ENCODE measurements around the gene GPD2.

The GPD2 gene

GRCh38 chr2:156574112-156574511 is 137.9 kb downstream of the GPD2 start:
- H3K27ac ChIP-seq: no peak overlapping the region
- H3K79me2 ChIP-seq: no peaks in the 10 kb centered on the region
- no peak for TF ChIP-seq CTCF (IDR thresholded peaks at IDR 0.05)
- no peak overlapping the region for H3K4me3 ChIP-seq (ENCODE audit: low read depth, low read length)
- no peak overlapping the region for H3K9ac ChIP-seq
- no peaks in the 10 kb centered on the region for H3K27me3 ChIP-seq (ENCODE audit: control insufficient read depth, insufficient read depth, low read length)
- H3K9me3 ChIP-seq (ENCODE audit: control insufficient read depth, low read length): no peaks in the 10 kb centered on the region
- no peak overlapping the region for H3K4me2 ChIP-seq (ENCODE audit: low read length)
- no peak overlapping the region for H2AFZ ChIP-seq
- H3K4me1 ChIP-seq: no peaks in the 10 kb centered on the region
- H3K36me3 ChIP-seq (ENCODE audit: control insufficient read depth, insufficient read depth, low read length): no peaks in the 10 kb centered on the region

- H3K4me1 ChIP-seq: no peaks in the 10 kb centered on the region
- H3K4me3 ChIP-seq (ENCODE audit: low read depth, low read length): no peak overlapping the region
- no peaks in the 10 kb centered on the region for H3K79me2 ChIP-seq
- no peak overlapping the region for H2AFZ ChIP-seq
- H3K36me3 ChIP-seq (ENCODE audit: control insufficient read depth, insufficient read depth, low read length): no peaks in the 10 kb centered on the region
- TF ChIP-seq CTCF (IDR thresholded peaks at IDR 0.05): no peak
- H3K4me2 ChIP-seq (ENCODE audit: low read length): no peak overlapping the region
- H3K9me3 ChIP-seq (ENCODE audit: control insufficient read depth, low read length): no peaks in the 10 kb centered on the region
- no peaks in the 10 kb centered on the region for H3K27me3 ChIP-seq (ENCODE audit: control insufficient read depth, insufficient read depth, low read length)
- no peak overlapping the region for H3K27ac ChIP-seq
- no peak overlapping the region for H3K9ac ChIP-seq
Measured at GRCh38 chr2:156576005-156576404, 139.8 kb downstream of the GPD2 start.

GRCh38 chr2:156580501-156580900 is 144.3 kb downstream of the GPD2 start:
- no peaks in the 10 kb centered on the region for H3K79me2 ChIP-seq
- H3K4me2 ChIP-seq (ENCODE audit: low read length): no peak overlapping the region

GRCh38 chr2:156581280-156581679 is 145.1 kb downstream of the GPD2 start:
- Histone ChIP-seq H3K9ac (no peak overlapping the region), H3K79me2 (no peaks in the 10 kb centered on the region), H3K27me3 (ENCODE audit: control insufficient read depth, insufficient read depth, low read length) (no peaks in the 10 kb centered on the region), H3K4me1 (no peaks in the 10 kb centered on the region), H3K27ac (no peak overlapping the region), H3K9me3 (ENCODE audit: control insufficient read depth, low read length) (no peaks in the 10 kb centered on the region), H3K36me3 (ENCODE audit: control insufficient read depth, insufficient read depth, low read length) (no peaks in the 10 kb centered on the region), H3K4me3 (ENCODE audit: low read depth, low read length) (no peak overlapping the region), H3K4me2 (ENCODE audit: low read length) (no peak overlapping the region), H2AFZ (no peak overlapping the region)
- TF ChIP-seq CTCF (IDR thresholded peaks at IDR 0.05): no peak

More at GRCh38 chr2:156580501-156580900, 144.3 kb downstream of the GPD2 start:
- Histone ChIP-seq H2AFZ (no peak overlapping the region), H3K9ac (no peak overlapping the region), H3K36me3 (ENCODE audit: control insufficient read depth, insufficient read depth, low read length) (no peaks in the 10 kb centered on the region), H3K4me1 (no peaks in the 10 kb centered on the region), H3K4me3 (ENCODE audit: low read depth, low read length) (no peak overlapping the region), H3K27me3 (ENCODE audit: control insufficient read depth, insufficient read depth, low read length) (no peaks in the 10 kb centered on the region), H3K27ac (no peak overlapping the region), H3K9me3 (ENCODE audit: control insufficient read depth, low read length) (no peaks in the 10 kb centered on the region)
- TF ChIP-seq CTCF (IDR thresholded peaks at IDR 0.05): no peak

GRCh38 chr2:156585457-156585856 is 149.3 kb downstream of the GPD2 start:
- no peak for TF ChIP-seq CTCF (IDR thresholded peaks at IDR 0.05)
- no peak overlapping the region for H3K27ac ChIP-seq
- no peaks in the 10 kb centered on the region for H3K27me3 ChIP-seq (ENCODE audit: control insufficient read depth, insufficient read depth, low read length)
- no peak overlapping the region for H3K4me2 ChIP-seq (ENCODE audit: low read length)
- H3K9ac ChIP-seq: no peak overlapping the region
- no peak overlapping the region for H3K4me3 ChIP-seq (ENCODE audit: low read depth, low read length)
- H3K4me1 ChIP-seq: peaks cover 7% of the 10 kb centered on the region
- H3K9me3 ChIP-seq (ENCODE audit: control insufficient read depth, low read length): no peaks in the 10 kb centered on the region
- no peak overlapping the region for H2AFZ ChIP-seq
- H3K79me2 ChIP-seq: no peaks in the 10 kb centered on the region
- no peaks in the 10 kb centered on the region for H3K36me3 ChIP-seq (ENCODE audit: control insufficient read depth, insufficient read depth, low read length)

Measured in parathyroid adenoma (tissue), 2 donors.